Stimulated activated CD8-positive, alpha-beta memory T cell treated with anti-CD3 and anti-CD28 coated beads, Interleukin-12 subunit alpha, Interleukin-12 subunit beta, amount 100 ng/mL, for 24 hours (primary cell): Measurements from ENCODE around the gene KLHL29.

Source experiments
- DNase-seq: peaks from one replicate; pipeline ENCODE4 v3.0.0-alpha.2; 2020; ENCODE audit errors: extremely low read depth

The KLHL29 gene

DNA sequence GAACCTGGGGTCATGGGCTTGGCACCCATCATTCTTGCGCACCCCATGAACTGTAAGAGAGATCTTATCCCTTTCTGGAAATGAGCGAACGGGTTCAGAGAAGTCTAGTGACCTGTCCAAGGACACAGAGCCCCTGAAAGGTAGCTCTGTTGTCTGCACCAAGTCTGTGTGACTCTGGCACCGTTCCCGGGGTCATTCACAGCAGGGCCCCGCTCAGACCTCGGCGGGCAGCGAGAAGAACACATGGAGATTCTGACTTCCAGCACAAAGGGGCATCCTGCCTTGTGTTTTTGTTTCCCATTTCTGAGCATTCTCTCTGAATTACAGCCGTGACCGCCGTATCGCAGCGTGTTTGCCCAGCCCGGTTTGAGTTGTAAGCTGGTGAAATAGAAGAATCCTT, 231.7 kb downstream of the KLHL29 start:
- DNase-seq: no peak

DNA sequence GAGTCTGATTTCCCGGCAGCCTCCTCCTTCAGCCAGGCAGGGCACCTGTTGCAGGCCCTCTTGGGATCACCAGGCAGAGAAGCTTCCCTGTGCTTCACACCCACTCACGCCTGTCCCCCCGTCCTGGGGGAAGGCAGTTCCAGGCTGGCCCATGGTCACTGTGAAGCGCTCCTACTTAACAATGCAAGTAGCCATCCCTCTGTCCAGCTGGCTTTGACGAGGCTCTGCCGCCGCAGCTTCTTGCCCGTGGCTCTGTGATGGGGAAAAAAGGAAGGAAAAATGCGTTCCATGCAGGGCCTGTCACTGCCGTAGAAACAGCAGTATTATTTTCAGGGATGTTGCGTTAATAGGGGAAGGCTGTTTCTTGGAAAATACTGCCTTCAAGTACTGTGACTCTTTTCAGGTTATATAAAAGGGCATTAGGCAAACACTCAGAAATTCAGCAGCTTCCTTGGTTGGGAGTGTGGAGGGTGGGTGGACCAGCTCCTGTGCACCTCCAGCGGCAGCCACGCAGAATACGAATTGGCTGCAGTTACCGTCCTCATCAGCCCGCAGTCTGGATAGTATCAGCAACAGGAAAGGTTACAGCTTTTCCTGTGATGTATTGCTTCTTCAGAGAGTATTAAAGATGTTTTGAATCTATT, 232.3 kb downstream of the KLHL29 start:
- DNase-seq: no peak

DNA sequence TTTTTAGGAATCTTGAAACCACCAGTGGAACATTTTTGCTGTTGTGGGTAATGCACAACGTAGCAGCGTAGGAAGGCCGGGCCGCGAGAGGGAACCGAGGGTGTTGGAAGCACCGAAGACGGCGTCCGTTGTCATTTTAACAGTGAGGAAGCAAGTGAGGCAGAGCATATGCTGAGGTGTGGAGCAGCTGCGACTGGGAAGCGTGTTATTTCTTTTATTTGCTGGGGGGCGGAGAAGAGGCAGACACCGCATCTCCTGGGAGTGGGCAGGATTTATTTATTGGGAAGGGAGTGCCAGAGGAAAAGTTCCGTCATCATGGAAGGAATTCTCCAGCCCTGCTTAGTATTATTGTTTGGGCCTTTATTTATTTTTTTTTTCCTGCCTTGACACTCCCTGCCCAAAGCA, 232.8 kb downstream of the KLHL29 start:
- no peak for DNase-seq

DNA sequence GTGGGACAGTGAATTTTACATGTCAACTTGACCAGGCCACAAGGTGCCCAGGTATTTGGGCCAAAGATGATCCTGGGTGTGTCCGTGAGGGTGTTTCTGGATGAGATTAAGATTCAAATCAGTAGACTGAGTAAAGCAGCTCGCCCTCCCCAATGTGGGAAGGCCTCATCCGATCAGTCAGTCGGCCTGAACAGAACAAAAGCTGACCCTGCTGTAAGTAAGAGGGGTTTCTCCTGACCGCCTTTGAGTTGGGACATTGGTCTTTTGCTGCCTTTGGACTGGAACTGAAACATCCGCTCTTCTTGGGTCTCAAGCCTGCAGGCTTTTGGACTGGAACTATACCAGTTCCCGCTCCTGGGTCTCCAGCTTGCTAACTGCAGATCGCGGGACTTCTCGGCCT, 233.3 kb downstream of the KLHL29 start:
- DNase-seq: no peak

DNA sequence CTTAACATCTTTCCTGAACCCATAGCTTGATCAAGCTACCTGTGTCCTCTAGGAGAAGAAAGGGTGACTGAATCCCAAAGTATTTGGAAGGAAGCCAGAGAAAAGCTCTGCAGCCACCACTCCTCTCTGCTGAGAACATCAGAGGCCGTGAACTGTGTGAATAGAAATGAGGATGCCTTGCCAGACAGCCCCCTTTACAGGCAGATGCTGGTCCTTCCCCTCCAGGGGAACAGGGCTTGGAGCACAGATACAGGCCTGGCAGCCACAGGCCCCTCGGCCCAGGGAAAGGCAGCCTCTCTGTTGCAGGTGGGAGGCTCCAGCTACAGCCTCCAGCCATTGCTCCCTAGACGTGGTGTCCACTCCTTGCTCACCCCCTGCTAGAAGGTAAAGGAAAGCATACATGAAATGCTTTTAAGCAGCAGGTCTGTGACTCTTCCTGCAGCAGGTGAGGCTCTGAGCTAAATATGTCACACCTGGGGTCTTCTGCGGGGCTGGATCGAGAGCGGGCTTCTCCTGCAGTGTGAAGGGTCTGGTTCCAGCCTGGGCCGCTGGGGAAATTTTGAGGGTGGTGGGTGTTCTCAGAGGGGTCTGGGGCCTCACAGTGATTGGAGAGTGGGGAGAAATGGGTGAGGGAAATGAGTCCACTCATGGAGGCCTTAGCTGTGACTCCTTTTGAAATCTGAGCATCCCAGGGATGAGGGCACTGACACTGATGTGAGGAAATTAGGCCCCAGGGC, 234.0 kb downstream of the KLHL29 start:
- no peak for DNase-seq

DNA sequence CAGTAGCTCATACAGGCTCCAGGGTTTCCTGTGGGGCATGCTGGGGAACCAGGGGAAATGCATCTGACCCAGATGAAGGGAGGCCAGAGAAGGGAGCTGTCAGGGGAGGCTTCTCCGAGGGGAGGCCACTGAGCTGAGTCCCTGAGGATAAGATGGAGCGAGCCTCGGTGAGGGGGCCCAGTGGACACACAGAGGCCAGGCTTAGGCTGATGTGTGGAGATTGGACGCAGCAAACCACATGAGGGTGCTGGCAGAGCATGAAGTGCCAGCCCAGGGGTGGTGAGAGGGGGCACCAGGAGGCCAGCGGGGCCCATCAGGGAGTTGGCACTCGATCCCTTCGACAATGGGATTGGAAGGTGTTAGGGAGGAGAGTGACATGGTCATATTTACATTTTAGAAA, 235.0 kb downstream of the KLHL29 start:
- DNase-seq: no peak

DNA sequence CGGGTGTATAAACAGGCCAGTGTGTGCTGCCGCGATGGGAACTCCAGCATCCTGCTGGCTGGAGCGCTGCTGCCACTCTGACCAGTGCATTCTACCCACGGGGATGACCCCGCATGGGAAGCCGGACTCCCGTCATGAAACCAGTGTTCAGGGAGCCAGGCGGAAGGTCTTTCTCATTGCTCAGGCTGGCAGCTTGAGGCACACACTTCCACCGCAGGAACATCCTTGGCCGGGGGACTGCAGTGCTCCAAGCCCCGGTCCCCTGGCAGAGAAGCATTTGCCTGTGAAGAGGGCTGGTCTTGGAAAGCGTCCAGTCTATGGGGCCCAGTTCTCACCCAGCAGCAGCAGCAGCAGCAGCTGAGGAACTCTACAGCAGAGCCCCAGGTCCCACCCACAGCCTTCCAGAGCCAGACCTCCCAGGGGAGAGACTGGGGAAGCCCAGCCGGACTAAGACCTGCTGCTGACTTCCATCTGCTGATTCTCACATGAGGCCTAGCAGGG, 235.9 kb downstream of the KLHL29 start:
- DNase-seq: no peak

DNA sequence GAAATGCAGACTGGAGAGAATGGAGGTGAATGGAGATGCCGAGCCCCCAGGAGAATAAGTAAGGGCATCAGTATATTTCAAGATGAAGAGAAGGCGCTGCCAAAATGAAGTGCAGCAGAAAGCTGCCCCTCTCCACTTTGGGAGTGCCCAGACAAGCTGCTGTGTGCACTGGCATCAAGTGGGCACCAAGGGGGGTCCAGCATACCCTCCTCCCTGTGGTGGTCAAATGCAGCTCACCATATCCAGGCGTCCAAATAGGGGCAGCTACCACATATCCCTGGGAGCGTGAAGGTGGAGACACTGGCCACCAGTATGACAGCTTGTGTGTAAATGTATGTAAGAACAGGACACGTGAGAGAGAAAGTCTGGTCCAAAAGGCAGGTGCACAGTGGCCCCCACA, 236.6 kb downstream of the KLHL29 start:
- no peak for DNase-seq

DNA sequence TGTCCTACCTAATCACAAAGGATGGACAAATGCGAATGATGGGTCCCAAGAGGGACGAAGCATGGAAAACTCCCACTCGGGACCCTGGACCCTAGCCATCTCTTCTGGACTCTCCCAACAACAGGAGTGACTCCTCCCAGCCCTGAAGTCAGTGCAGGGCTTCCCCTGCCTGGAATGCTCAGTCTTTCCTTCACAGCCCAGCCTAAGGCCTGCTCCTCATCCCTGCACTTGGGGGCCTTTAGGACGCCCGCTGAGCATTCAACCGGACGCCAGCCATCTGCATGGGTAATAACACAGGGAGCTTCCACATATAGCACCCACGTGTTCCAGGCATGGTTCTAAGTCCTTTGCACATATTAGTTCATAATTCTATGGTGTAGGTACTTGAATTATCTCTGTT, 237.5 kb downstream of the KLHL29 start:
- no peak for DNase-seq

DNA sequence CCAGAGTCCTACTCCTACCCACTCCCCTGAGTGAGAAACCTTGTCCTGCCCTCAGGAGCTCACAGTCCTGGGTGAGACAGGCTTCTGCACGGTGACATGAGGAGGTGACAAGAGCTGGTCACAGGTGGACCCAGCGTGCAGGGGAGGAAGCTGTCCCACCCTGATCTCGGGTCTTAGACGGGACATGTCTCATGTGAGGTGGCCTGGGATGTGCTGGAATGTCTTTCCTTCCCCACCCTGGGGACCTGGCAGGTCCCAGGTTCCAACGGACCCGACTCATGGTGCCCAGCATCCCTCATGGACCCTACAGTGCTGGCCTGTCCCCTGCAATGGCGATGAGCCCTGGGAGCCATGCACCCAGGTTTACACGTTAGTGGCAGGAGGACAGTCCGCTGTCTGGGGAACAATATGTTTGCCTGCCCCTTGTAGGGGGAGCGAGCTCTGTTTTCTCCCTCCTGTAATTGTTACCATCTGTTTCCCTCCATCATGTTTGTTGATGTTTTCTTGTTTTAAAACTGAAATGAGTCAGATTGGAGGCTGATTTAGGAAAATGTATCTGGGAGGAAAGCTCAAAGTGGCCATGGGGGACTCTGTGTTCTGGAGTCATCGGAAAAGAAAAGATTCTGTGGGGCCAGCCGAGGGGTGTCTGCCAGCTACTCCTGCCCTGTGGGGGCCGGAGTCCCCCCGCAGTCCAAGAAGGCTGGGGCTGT, 238.1 kb downstream of the KLHL29 start:
- no peak for DNase-seq

DNA sequence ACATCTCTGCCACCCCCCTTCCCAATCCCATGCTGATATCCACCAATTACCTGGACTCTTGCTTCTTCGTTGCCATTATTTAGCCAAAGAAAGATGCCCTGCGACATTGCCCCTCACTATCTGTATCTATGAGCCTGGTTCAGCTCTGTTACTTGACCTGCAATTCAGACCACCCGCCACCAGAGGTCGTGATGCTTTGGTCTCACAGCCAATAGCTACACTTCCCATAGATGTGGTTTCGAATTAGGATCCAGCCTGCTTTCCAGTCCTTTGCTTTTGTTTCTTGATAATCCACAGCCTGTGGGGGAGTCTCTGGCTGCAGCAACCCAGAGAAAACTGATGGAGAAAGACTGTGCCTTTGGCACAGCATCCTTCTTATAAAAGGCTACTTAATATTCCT, 239.4 kb downstream of the KLHL29 start:
- DNase-seq: no peak

DNA sequence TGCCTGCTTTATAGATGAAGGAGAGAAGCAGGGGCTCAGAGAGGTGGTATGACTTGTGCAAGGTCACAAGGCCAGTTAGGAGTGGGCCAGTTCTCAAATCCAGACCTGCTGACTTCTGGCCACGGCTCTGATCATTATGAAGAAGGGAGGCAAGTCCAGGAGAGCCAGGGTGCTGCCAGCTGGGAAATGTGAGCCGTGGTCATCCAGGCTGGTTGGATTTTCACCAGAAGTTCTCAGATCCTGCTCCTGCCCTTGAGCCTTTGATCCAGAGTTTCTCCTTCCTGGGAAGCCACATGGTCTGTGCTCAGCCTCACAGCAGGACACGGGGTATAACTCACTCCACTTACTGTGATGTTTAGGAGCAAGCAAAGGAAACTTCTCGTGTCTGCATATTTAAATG, 239.9 kb downstream of the KLHL29 start:
- DNase-seq: no peak

DNA sequence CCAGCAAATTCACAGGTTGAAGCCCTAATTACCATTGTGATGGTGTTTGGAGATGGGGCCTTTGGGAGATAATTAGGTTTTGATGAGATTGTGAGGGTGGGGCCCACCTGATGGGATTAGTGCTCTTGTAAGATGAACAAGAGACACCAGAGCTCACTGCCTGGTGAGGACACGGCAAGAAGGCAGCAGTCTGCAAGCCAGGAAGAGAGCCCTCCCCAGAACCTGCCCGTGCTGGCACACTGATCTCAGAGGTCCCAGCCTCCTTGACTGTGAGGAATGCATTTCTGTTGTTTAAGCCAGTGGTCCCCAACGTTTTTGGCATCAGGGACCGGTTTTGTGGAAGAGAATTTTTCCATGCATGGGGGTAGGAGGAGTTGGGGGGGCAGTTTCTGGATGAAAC, 240.7 kb downstream of the KLHL29 start:
- no peak for DNase-seq

DNA sequence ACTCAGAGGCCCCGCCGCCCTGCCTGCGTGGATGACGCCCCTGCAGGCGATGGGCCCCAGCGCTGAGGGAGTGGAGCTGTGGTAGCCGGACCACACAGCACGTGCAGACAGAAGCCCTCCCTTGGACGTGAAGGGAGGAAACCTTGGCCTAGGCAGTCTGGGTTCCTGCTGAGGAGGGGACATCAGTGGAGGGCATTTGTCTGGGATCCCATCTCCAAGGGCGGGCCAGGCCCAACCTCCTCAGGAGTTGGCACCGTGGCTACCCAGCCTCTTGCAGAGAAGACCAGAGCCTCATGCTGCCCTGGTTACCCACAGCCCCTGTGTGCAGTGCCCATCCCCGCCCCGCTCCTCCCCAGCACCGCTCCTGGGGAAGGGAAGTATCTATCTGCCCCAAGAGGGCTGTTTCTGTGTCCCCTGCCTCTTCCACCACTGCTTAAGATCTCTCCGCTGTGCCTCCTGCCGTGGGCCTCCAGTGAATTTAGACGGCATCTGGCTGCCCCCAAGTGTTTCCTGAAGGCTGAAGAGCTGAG, 241.8 kb downstream of the KLHL29 start:
- DNase-seq: no peak

DNA sequence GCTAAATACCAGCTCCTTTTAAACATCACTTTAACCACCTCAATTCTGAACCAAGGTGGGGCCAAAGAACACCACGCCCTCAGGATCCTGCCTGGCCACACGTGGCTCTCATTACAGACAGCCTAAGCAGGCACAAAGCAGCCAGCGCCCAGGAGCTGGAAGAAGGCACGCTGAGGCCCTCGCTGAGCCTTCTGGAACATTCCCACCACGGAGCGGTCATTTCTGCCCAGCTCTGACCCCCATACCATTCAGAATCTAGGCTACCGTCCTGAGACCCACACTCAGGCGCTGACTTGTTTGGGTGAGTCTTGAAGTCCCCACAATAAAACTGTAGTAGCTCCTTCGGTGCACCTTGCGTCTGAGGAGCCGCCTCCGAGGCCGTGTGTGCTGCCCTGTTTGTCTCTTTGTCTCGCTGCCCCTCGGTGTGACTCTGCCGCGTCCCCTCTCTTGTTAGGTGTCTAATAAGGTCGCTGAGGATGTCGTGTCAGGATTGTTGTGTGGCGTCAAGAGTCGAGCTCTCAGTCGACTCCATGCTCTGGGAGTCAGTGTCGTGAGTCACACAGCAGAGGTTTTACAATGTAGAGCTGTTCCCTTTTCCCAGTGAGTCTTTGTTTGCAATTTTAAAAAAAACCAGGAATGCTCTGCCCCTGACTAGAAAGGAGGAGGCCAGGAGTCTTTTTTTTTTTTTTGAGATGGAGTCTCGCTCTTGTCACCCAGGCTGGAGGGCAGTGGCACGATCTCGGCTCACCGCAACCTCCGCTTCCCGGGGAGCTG, 242.4 kb downstream of the KLHL29 start:
- no peak for DNase-seq

DNA sequence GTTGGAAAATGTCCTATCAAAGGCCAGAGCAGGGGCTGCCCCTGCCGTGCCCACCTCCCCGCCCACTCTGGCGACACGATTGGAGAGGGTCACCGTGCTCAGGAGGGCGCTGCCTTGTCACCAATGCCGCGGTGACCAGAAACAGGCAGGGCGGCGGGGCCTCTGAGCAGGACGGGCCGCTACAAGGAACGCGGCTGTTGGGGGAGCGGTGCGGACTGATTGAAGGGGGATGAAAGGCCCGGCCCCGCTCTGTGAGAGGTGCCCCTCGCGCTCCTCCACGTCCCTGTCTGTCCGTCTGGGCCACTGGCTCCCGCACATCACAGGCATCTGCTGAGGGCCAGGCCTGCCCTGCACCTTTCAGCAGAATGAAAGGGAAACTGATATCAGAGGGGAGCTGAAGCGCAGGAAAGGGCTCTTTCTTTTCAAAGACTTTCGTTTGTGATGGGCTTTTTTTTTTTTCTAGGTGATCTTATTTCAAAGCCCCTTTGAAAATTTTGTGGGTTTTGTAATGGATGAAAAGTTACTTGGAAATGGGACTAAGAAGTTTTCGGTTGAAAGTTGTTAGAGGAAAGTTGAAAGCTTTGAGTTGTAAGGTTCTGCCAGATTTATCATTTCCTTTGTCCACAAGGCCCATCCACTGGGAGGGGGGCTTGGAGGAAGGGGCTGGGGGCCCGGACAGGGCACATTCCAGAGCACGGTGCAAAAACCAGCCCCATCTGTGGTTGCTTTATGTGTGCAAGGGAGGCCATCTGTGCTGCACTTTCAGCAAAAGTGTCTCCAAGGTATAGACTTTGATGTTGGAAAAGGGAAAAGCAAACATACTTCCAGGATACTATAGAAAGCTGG, 244.2 kb downstream of the KLHL29 start:
- no peak for DNase-seq

DNA sequence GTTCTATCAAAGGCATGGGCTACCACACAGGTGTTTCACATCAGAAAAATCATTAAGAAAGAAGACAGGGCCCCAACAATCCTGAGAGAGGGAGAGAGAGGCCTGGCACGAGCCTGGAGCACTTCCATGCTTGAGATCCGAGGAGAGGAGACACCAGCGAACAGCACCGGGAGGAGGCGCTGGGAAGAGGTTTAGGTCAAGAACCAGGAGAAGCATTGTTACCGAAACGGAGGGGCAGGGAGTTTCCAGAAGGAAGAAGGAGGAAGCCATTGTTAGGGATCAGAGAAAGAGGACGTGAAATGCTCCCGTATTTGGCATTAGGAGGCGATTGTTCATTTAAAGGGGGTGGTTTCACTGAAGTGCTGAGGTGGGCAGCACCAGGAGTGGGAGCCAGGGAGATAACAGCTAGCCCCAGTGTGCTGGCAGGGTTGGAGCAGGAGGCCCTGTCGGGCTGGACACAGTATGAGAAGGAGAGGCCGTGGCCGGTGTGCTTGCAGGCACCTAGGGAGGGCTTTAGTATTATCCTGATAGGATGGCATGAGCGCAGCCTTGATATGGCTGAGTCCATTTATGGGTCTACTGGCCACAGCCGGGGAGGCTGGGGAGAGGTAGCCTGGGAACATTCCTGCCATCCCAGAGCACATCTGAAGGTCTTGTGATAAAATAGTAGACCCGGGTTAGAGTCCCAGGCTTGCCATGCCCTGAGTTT, 244.9 kb downstream of the KLHL29 start:
- no peak for DNase-seq

DNA sequence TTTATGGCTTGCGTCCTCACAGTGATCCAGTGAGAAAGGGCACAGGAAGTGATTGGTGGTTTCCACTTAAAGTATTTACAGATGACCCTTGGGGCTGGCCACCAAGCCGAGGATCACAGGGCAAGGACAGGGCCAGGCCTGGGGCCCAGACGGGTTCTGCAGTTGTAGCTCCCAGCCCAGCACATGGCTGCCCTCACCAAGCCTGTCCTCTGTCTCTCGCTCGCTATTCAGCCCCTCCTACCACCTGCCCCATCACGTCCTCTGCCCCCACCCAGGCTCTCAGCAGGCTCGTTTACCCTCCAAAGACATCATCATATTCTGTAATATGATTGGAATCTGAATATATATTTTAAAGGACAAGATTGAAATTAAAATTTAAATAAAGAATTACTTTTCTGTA, 246.0 kb downstream of the KLHL29 start:
- DNase-seq: no peak

DNA sequence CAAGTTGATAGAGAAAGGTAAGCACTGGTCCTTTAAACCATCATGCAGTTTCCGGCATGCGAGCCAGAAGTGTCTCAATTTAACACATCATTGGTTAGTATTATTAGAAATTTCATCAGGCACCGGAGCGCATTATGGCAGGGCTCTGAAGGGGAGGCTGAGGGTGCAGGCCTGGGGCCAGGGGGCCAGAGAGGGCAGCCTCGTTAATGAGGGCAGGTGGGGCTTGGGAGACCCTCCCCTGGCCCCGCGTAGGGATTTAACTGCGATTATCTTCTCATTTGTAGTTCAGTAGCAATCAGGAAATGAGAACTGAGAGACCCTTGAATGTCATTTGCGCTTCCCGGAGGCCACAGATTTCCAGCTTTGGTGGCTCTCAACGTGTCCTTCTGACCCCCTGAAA, 246.4 kb downstream of the KLHL29 start:
- DNase-seq: no peak

DNA sequence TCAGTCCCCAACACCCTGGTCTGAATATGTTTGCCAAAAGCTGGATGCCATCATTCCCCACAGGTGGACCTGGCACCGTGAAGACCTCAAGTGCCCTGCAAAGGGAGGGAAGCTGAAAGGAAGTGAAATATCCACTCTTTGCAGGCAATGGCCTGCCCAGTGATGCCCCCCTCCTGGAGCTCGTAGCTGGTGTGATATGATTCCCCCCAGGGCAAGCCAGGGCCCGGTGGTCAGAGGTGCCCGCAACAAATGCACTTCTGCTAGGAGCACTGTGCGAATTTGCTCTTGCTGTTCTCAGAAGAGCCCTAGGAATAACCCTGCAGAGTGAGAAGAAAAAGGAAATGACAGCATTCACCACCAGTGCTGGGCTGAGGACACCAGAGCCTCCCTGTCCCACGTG, 247.4 kb downstream of the KLHL29 start:
- no peak for DNase-seq
